Lower leg skin (tissue), 4 donors: ENCODE measurements around the gene REXO1. TPM values are rescaled to one million over a fixed set of nuclear protein-coding genes. Genes with fewer than 3 reads are reported as not detected.
A peak's percentile ranks its signal among the peaks of the same experiment; 100 is the strongest.

Experiments used
- DNase-seq, 2 donors: peaks; one replicate each; pipeline ENCODE4 v3.0.0-alpha.2; 2019; ENCODE audit warnings: low spot score in 2 of 2
- H3K4me3 ChIP-seq: fragments of 200-600 bp; sonication (generic); 2 replicates; pipeline ENCODE4 v1.5.1; 2017; ENCODE audit warnings: mild to moderate bottlenecking, low read depth; ENCODE audit not compliant: poor library complexity, severe bottlenecking
- POLR2A ChIP-seq, 2 donors: fragments of 450-650 bp; IDR thresholded peaks; one replicate each; pipeline ENCODE4 v1.6.1; 2016 to 2017; ENCODE audit warnings: antibody characterized with exemption in 2 of 2, mild to moderate bottlenecking in 1 of 2, moderate library complexity in 1 of 2
- WGBS, 2 donors: methylation state at CpG; one replicate each; pipeline ENCODE4 v1.1.5; 2018; 5-methylcytosine and 5-hydroxymethylcytosine counted together
- intact Hi-C: fragments of 100-400 bp; cut with DNase I; formaldehyde crosslinking; loops from one replicate; pipeline ENCODE4 v1.15.0; 2023; ENCODE audit warnings: low total_unique reads
- total RNA-seq, 4 donors: library from RNA; depleted of rRNA; stranded (reverse); fragments of >200 nt; gene quantifications; one replicate each; pipeline ENCODE4 v1.1.0, GENCODE V29; 2016
- TF ChIP-seq, protein P1 (sequence below), 3 donors: fragments of 450-650 bp; IDR thresholded peaks; one replicate each; pipeline ENCODE4 v1.5.1; 2016; ENCODE audit warnings: antibody characterized with exemption in 3 of 3, mild to moderate bottlenecking in 3 of 3, moderate library complexity in 2 of 3

Gene REXO1
- total RNA-seq, 4 donors from 2014 or later, result 32.9 to 51.1 (median 41.2) TPM

DNA sequence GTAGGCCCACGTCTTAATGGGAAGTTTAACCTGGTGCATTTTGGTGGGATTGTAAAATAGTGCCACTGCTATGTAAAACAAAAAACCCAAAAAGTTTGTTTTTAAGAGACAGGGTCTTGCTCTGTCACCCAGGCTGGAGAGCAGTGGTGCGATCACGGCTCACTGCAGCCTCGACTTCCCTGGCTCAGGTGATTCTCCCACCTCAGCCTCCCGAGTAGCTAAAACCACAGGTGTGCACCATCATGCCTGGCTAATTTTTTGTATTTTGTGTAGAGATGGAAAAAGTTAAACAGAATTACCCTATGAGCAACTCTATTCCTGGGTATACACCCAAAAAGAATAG is 820 bp upstream of the REXO1 start:
- WGBS, 2 donors, result 64 to 67% methylated on average over 5 of the region's 5 CpGs
- intact Hi-C loops, result no loop called here
- no peak overlapping the region for H3K4me3 ChIP-seq
- DNase-seq, result no peak
- TF ChIP-seq, protein P1, sequence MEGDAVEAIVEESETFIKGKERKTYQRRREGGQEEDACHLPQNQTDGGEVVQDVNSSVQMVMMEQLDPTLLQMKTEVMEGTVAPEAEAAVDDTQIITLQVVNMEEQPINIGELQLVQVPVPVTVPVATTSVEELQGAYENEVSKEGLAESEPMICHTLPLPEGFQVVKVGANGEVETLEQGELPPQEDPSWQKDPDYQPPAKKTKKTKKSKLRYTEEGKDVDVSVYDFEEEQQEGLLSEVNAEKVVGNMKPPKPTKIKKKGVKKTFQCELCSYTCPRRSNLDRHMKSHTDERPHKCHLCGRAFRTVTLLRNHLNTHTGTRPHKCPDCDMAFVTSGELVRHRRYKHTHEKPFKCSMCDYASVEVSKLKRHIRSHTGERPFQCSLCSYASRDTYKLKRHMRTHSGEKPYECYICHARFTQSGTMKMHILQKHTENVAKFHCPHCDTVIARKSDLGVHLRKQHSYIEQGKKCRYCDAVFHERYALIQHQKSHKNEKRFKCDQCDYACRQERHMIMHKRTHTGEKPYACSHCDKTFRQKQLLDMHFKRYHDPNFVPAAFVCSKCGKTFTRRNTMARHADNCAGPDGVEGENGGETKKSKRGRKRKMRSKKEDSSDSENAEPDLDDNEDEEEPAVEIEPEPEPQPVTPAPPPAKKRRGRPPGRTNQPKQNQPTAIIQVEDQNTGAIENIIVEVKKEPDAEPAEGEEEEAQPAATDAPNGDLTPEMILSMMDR (IDR thresholded peaks at IDR 0.05), result no peak
- TF ChIP-seq POLR2A (IDR thresholded peaks at IDR 0.05), result no peak

DNA sequence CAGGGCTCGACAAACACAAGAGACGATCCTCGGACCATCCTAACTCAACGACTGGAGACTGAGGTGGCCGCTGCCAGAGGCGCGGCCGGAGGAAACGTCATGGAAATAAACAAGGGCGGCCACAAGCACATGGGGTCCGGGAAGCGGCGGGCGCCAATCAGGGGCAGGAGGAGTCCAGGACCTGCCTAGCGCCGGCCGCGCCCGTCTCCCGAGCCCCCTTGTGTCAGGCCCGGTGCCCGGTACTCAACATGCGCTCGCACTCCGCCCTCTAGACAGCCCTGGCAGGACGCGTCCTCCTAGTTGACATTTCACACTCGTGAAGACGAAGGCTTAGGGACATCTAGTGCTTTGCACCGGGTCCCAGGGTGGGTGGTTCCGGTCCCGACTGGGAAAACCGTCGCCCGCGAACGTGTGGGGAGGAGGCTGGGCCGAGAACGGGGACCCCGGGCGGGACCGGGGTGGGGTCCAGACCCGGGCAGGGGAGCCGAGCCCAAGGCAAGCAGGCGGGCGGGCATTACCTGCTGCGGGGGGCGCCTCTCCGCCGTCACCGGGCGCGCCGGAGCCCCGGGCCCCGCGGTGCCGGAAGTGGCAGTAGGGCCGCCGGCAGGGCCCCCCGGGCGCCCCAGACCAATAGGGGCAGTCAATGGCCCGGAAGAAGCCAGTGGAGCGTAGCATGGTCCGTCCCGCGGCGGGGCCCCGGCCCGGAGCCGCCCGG is 442 bp downstream of the REXO1 start:
- intact Hi-C loops, result no loop called here

DNA sequence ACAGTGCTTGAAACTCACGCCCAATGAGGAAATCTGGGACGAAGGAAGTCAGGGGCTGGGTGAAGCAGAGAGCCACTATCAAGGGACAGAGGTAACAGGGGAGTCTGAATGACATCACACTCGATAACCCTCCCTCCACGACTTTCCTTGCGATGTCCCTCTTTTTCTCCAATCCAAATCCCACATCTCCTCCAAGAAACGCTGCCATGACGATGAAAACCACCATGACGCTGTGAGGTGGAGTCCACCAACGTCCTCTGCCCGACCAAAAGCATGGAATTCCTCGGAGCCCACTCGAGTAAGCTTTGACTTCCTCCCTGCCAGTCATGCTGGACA is 967 bp downstream of the REXO1 start:
- peak overlapping the region; percentile 91 for H3K4me3 ChIP-seq
- DNase-seq, result no peak
- no peak for TF ChIP-seq POLR2A (IDR thresholded peaks at IDR 0.05)
- TF ChIP-seq, protein P1 (IDR thresholded peaks at IDR 0.05), result no peak
- intact Hi-C loops, result no loop called here
- 4 to 5% methylated on average over 12 of the region's 12 CpGs for WGBS, 2 donors

More for the DNA sequence above, 442 bp downstream of the REXO1 start:
- TF ChIP-seq, protein P1 (IDR thresholded peaks at IDR 0.05), result no peak
- TF ChIP-seq POLR2A (IDR thresholded peaks at IDR 0.05), result no peak
- DNase-seq, result no peak
- H3K4me3 ChIP-seq, result peak overlapping the region; percentile 91
- WGBS, 2 donors, result 0% methylated on average over 29 to 39 of the region's 72 CpGs

DNA sequence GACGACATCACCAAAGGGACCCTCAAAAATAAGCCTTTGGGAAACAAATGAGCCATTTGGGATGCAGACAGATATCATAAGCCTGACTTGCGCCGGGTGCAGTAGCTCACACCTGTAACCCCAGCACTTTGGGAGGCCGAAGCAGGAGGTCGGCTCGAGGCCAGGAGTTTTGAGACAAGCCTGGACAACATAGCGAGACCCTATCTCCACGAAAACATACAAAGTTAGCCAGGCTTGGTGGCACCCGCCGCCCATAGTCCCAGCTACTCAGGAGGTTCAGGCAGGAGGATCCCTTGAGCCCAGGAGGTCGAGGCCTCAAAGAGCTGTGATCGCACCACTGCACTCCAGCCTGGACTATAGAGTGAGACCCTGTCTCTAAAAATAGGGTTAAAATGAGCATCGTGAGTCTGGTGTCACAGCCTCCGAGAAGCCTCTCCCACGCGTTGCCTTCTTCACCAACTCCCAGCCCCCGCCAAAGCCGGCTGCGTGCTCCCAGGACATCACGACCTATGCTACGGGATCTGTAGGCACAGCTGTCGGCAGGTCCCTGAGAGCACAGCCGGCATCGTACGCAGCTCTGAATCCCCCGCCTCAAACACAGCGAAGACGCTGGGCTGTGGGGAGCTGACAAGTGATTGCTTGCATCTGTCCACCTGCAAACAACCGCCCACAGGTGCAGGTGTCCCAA is 1.6 kb downstream of the REXO1 start:
- DNase-seq, result no peak
- intact Hi-C loops, result no loop called here
- TF ChIP-seq POLR2A (IDR thresholded peaks at IDR 0.05), result no peak
- TF ChIP-seq, protein P1 (IDR thresholded peaks at IDR 0.05), result no peak
- H3K4me3 ChIP-seq, result no peak overlapping the region
- WGBS, 2 donors, result 67 to 75% methylated on average over 27 to 29 of the region's 29 CpGs

DNA sequence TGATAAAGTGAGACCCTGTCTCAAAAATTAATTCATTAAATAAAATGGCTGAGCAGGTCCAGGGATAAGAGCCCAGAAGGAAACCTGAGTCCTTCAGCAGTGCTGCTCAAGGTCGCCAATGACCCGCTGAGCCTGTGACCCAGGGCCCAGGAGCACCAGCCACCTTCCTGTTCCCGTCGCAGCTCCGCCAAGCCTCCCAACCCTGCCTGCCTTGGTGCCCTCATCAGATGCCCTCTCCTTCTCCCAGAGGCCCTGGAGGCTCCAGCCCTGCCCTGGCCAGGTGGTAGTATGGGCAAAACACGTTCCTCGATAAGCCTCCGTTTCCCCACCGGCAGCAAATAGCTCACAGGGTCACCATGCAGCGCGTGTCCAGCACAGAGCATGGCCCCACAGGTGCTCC is 2.6 kb downstream of the REXO1 start:
- 83 to 85% methylated on average over 11 of the region's 11 CpGs for WGBS, 2 donors
- no peak for DNase-seq
- H3K4me3 ChIP-seq, result no peak overlapping the region
- TF ChIP-seq, protein P1 (IDR thresholded peaks at IDR 0.05), result no peak
- TF ChIP-seq POLR2A (IDR thresholded peaks at IDR 0.05), result no peak
- intact Hi-C loops, result no loop called here
